Hematopoietic multipotent progenitor cell treated with erythropoietin and hydrocortisone succinate and interleukin-3 and kit ligand, for 6 days (in vitro differentiated cells): ENCODE data around the gene SIRPA.

Experiments used
- DNase-seq: peaks from one replicate; pipeline ENCODE4 v3.0.0-alpha.2; 2015

Gene SIRPA

DNA sequence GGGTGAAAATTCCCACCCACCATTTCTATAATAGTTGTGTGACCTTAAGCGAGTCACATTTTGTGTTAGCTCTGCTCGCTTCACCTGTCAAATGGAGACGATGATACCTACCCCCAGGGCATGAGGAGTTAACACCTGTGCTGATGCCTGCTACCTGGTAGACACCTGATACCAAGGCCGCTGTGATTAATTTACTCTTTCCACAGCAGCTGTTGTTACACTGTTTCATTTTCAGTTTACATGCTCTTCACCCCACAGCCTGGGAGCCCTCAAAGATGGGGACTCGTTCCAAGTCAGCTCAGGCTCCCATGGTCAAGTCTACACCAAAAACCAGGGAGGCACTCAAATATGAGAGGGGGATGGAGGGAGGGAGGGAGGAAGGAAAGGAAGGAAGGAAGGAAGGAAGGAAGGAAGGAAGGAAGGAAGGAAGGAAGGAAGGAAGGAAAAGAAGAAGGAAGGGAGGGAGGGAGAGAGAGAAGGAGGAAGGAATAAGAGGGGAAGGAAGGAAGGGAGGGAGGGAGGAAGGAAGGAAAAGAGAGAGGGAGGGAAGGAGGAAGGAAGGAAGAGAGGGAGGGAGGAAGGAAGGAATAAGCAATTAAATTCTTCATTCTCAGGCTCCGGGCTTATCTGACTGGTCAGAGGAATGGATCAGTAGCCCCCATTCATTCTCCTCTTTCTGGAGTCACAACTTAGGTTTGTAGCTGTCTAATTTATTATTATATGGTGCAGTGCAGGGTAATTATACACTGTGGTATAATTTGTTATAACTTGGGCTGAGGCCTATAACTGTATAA is 57.7 kb downstream of the SIRPA start:
- no peak for DNase-seq

DNA sequence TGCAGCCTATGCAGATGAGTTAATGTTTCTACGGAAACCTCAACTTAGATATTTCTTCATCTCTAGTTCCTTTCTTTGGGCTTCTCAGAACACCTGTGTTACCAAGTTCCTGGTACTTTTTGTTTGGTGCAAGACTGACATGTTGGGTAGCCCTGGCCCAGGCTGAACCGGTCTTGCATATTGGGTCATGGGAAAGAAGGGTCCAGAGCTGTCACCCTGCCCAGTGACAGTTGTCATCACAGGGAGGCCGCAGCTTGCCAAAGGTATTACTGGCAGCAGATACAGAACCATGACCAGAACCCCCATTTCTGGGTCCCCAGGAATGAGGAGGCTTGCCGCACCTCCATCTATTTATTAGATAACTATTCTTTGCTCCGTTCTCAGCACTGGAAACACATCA is 58.4 kb downstream of the SIRPA start:
- DNase-seq: no peak

DNA sequence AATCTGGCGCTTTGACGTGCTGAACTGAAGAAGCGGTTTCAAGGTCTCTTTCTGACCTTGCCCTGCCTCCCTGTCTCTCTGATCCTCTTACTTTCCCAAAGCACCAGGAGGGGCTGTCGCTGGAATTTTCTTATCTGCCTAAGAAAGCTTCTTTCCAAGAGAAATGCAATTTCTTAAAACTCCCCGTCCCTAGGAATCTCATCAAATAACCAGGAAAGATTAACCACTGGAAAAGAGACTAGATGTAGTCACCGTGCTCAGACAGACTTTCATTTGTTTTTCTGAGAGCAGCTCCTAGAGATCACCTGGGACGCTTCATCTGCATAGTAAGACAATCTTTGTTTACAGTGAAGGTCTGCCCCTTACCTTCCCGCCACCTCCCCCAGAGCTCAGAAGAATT is 60.0 kb downstream of the SIRPA start:
- no peak for DNase-seq

DNA sequence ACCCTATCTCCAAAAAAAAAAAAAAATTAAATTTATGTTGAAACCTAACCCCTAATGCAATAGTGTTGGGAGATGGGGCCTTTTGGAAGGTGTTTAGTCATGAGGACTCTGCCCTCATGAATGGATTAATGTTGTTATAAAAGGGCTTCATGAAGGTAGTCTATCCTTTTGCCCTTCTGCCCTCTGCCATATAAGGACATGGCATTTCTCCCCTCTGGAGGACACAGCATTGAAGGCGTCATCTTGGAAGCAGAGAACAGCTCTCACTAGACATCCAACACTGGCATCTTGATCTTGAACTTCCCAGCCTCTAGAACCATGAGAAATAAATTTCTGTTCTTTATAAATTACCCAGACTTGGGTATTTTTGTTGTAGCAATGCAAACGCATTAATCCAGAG is 63.2 kb downstream of the SIRPA start:
- no peak for DNase-seq

DNA sequence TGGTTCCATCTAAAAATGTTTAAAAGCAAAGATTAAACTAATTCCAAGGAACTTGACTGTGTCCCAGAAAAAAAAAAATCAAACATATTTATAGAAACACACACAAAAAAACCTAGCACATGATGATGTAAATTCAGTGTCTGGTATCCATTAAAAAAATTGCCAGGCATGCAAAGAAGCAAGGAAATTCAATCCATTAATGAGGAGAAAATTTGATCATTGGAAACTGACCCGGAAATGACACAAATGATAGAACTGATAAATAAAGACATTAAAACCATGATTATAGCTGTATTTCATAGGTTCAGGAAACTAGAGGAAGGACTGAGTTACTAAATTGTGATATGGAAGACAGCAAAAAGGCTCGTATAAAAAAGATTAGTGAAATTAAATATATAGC is 63.9 kb downstream of the SIRPA start:
- DNase-seq: no peak

DNA sequence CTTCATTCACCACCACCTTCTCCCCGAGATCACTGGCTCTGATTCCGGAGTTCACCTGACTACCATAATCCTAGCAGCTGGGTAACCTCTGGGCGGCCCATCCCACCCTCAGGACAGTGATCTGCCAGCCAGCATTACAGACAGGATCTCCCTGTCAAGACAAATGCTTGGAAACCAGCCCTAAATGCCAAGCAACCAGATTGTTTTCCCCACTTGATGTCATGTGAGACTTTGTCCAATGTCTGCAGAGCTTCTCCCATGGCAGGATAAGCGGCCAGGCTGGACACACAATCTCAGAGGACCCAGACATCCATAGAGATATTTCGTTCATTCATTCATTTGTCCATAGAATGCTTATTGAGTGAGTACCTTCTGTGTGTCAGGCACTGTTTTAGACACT is 66.2 kb downstream of the SIRPA start:
- DNase-seq: no peak

DNA sequence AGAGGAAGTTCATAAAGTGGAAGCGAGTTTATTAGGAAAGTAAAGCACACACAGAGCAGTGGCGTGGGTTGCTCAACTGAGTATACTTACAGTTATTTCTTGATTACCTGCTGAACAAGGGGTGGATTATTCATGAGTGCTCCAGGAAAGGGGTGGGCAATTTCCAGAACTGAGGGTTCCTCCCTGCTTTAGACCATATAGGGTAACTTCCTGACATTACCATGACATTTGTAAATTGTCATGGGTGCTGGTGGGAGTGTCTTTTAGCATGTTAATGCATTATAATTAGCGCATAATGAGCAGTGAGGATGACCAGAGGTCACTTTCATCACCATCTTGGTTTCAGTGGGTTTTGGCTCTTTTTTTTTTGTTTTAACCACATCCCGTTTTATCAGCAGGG is 68.9 kb downstream of the SIRPA start:
- peak; percentile 37 for DNase-seq

DNA sequence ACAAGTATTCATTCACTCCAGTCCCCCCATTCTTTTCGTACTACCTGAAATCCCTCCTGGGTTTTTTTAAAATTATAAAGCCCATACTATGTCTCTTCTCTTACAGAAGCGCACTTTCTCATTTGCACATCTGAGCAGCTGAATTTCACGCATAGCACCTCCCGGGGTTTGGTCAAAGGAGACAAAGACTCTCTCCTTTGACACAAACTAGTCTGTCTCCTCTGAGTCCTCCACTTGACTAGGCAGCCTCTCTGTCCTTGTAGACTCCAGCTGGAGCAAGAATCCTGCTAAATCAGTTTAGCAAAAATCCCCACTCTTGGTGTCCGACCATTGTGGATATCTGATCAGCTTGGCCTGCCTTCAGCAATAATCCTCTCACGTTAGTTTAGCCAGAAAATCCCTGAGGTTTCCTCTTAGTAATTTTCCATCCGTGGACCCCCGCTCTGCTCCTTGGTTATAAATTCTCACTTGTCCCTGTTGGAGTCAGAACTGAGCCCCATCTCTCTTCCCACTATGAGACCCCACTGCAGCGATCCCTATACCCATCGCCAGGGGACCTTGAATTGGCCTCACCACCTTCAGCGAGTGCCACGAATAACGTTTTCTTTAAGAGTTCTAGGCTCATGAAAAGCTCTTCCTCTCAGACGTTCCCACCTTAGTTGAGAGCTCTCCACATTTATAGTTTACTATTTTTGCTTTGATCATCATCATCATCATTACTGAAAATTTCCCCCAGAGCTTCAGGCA is 69.6 kb downstream of the SIRPA start:
- DNase-seq: peak; percentile 17

DNA sequence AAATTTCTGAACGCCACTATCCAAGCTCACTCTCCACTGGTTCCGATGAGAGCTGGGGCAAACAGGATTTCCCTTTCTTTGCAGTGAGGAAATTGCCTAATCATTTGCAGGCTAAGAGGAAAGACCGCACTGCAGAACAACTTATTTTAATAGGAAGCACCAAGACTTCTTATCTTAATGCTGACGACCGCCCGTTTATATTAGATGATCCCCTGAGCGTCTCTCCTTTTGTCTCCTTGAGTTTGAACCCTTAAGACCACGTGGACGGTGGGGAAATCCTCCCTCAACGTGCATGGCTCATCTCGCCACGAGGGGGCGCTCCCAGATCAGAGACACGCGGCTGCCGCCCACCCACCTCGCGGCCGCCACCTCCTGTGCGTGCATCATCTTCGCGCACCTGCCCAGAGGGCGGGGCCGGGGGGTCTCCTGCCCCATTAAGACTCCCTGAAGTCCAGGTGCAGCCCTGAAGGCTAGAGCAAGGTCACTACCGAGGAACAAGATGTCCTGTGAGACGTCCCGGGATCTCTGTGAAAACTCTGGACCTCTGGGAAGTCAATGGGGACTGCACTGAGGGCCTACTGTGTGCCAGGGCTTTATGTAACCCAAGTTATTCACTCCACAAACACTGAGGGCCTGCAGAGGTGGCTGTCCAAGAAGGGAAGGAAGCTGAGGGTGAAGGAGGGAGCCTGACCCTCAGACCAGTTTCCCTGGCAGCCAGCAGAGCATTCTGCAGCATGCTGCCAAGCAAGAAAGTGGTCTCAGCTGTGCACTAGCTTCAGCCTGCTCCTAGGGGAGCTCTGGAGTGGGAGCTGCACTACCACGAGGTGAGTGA is 70.5 kb downstream of the SIRPA start:
- peak; percentile 84 for DNase-seq

DNA sequence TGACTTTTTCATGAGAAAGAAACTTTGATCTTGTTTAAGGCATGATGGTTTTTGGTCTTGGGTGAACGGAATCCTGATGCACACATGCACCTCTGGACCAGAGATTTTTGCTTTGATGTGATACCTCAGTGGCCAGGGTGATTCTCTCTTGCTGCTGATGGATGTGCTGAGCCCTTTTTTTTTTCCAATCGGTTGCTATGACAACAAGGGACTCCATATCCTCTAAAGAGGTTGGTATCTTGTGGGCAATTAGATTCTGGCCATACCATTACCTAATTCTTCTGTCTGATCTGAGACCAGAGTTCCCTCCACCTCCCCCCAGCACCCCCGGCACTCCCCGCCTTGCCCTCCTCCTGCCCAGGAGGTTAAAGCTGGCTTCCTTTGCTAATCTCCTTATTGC is 73.8 kb downstream of the SIRPA start:
- DNase-seq: no peak

DNA sequence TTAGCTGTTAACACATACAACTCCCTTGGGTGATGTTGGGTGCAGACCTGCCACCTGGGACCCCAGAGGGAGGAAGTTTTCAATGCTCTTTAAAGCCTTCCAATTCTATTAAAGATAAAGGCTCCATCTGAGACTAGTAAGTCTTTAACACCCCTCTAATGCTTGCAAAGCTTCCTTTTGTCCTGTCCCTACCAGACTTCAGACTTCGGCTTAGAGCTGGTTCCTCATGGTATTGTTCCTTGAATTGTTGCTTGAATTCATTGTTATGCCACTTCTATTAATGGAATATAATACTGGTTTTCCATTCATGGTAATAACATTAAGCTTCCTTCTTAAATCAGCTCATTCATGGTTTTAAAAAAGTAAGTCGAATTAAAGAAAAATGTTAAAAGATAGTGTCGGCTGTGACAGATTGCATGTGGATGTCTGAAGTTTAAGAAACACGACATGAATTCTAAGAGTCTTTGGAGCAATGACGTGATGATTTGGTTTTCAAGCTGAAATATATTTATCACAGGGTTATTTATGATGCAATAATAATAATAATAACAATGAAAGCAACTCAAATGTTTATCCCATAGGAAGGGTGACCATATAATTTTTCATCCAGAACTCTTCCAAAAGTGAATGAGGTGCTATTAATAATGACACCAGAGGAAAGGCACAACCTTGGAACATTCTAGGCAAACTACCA is 76.8 kb downstream of the SIRPA start:
- no peak for DNase-seq

DNA sequence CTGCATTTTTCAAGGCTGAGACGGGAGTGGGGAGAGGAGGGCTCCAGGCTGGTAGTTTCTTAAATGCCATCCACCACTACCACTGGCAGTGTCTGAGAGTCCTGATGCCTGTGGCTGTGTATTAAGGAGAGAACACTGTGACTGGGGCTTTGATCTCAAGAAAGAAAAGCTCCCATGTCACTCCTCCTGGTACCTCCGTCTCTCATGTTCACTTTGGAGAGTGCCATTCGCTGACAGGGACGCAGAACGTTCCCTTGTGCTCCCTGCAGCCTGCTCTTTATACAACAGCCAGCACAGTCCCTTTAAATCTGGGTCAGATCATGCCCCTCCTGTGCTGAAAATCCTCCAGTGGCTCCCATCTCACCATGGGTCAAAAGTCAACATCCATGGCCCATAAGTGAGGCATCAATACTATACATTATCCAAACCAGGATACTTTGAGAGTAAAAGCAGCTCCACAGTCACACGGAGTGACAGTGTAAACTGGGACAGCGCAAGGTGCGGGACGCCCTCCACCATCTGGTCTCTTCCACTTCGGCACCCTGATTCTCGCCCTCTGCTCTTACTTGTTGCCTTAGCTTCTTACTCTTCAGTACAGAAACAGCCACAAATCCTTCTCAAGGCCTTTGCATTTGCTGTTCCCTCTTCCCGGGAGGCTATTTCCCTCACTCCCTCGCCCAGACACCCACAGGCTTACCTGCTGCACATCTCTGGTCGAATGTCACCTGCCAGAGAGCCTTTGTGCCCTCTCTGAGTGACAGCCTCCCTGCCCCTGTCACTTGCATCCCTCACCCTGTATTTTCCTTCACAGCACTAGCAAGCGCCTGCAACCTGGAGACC is 78.6 kb downstream of the SIRPA start:
- no peak for DNase-seq

DNA sequence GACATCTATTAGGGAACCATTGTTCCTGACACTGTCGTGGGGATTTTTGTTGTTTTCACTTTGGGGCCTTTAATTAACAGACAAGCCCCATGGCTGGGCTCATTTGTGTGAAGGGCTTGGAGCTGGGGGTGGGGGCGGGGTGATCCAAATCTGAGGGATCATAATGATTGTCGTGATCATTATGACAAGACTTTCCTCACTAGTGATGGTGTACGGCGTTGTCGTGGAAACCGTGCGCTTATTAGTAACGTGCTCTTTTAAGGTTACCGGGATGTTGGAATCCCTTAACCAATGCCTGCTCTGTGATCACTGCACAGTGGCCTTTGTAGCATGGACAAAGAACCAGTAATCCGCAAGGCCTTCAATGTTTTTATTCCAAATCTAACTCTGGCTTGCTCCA is 80.1 kb downstream of the SIRPA start:
- no peak for DNase-seq

DNA sequence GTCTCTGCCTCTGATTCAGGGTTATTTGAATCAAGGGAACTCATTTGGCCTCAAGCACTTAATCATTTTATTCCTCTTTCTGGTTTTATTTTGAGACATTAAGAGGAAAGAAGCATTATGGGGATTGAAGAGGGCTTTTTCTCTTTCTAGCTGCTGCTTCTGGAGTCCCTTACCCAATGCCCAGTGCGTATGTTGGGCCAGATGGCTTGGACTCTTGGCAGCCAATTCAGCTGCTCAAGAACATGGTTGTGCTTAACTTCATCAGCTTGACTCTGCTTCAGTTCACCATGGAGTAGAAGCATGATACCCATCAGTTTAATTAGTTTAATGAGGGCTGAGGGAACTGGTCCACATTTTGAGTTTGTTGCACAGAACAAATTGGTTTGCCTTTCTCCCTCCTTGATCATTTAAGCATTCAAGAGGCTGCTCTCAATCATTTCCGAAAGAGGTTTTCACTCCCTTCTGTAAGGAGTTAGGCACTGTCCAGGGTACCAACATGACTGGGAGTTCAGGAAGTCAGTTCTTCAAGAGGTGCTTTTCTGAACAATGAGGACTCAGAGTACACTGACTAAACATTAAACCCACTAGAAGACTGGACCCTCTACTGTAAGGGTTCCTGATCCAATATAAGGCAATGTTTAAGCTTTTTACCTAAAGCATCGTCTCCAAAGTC is 84.0 kb downstream of the SIRPA start:
- DNase-seq: no peak

DNA sequence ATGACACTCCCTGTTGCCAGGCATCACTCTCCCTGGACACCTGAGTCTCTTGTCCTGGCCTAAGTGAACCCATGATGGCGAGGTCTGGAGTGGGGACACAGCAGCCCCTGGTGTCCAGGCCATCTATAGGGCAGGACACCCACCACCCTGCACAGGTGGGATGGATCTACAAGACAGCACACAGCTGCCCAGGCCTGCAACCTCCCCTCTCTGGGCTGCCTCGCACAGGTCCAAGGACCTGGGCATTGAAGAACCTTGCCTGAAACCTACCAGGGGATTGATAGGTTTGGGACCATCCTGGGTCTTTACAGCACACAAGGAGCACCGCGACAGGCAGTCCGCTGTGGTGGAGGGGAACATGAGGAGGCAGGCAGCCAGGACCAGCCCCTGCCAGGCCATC is 87.5 kb downstream of the SIRPA start:
- no peak for DNase-seq

DNA sequence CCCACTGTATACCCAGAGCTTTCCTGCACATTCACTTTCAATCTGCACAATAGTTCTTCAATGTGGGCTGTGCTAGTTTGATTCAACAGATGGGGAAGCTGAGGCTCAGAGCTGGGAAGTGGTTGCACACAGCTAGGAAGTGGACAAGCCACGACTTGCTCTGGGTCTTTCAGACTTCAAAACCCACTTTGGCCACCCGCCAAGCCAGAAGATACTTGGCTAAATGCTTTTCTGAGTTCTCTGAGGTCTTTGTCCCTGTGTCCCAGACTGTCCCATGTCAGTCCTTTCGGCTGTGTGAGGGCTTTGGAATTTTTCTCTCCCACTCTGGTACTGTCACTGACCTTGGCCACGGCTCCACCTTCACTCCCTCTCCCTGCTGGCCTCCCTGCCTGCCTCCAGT is 88.1 kb downstream of the SIRPA start:
- peak; percentile 11 for DNase-seq

DNA sequence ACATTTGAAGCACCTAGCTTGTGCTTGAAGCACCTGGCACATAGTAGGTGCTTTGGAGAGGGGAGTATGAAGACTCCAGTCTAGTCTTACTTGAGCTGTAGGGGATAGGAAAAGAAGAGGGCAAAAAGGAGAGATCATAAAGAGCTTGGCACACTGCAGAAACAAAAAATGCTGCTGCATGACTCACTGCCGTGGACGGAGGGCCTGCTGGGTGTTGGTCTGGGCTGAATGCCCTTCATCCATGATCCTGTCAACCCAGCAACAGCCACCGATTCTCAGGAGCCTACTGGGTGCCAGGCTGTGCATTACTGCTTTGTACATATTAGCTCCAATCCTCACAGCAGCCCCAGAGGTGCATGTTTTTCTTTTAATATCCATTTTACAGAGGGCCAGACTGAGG is 92.6 kb downstream of the SIRPA start:
- no peak for DNase-seq
